Stimulated activated CD8-positive, alpha-beta memory T cell treated with anti-CD3 and anti-CD28 coated beads, Interleukin-15, amount 100 ng/mL, for 4 hours (primary cell): ENCODE results near the gene IL1RAPL2.
"Not testable (repeated sequence)": the region's sequence is repeated elsewhere in the genome, so short reads cannot be mapped to it uniquely, and the experiment has no call there.

Experiments
- DNase-seq, 2 donors: peaks; one replicate each; pipeline ENCODE4 v3.0.0-alpha.2; 2020; ENCODE audit warnings: low read depth in 2 of 2

IL1RAPL2 gene

GRCh38 chrX:105803891-105804290 is 1237.9 kb downstream of the IL1RAPL2 start:
- DNase-seq, result no peak

DNA sequence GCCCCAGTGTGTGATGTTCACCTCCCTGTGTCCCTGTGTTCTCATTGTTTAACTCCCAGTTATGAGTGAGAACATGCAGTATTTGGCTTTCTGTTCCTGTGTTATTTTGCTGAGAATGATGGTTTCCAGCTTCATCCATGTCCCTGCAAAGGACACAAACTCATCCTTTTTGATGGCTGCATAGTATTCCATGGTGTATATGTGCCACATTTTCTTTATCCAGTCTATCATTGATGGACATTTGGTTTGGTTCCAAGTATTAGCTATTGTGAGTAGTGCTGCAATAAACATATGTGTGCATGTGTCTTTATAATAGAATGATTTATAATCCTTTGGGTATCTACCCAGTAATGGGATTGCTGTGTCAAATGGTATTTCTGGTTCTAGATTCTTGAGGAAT is 1239.7 kb downstream of the IL1RAPL2 start:
- DNase-seq, result not testable (repeated sequence)

- DNase-seq, result no peak
These were observed 1250.5 kb downstream of the IL1RAPL2 start for GRCh38 chrX:105816517-105816916.
